Upper lobe of left lung (tissue), 4 donors: ENCODE data around the gene TRIM66.

Experiments
- EP300 ChIP-seq, 4 donors: sonication (generic); formaldehyde crosslinking; IDR thresholded peaks; one replicate each; pipeline ENCODE4 v1.5.1; 2017; ENCODE audit warnings: antibody characterized with exemption in 4 of 4, control low read depth in 2 of 4
- POLR2A ChIP-seq, 4 donors: fragments of 450-650 bp; IDR thresholded peaks; one replicate each; pipeline ENCODE4 v1.5.1; 2016 to 2017; ENCODE audit warnings: antibody characterized with exemption in 4 of 4, mild to moderate bottlenecking in 2 of 4
- TF ChIP-seq, protein P1 (sequence below), 6 experiments: fragments of 450-650 bp in 4 of 6; fragments of 200-600 bp in 2 of 6; sonication (generic) in 2 of 6; IDR thresholded peaks; one replicate each; pipeline ENCODE4 v1.5.1; 2016 to 2019; ENCODE audit warnings: antibody characterized with exemption in 6 of 6

DNA sequence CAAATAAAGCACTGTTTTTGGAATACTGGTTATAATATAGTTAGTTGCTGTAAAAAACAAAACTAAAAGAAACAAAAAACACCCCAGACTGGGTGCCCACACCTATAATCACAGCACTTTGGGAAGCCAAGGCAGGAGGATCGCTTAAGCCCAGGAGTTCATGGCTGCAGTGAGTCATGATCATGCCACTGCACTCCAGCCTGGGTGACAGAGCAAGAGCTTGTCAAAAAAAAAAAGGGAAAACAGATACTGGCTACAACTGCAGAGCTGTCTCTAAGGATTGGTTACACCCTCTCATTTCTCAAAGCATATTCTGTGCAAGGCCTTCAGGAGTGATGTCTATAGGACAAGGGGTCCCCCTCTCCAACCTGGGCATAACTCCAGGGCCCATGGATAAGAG lies 73.8 kb downstream of the TRIM66 start:
- TF ChIP-seq, protein P1, sequence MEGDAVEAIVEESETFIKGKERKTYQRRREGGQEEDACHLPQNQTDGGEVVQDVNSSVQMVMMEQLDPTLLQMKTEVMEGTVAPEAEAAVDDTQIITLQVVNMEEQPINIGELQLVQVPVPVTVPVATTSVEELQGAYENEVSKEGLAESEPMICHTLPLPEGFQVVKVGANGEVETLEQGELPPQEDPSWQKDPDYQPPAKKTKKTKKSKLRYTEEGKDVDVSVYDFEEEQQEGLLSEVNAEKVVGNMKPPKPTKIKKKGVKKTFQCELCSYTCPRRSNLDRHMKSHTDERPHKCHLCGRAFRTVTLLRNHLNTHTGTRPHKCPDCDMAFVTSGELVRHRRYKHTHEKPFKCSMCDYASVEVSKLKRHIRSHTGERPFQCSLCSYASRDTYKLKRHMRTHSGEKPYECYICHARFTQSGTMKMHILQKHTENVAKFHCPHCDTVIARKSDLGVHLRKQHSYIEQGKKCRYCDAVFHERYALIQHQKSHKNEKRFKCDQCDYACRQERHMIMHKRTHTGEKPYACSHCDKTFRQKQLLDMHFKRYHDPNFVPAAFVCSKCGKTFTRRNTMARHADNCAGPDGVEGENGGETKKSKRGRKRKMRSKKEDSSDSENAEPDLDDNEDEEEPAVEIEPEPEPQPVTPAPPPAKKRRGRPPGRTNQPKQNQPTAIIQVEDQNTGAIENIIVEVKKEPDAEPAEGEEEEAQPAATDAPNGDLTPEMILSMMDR (IDR thresholded peaks at IDR 0.05): no peak
- no peak for TF ChIP-seq EP300 (IDR thresholded peaks at IDR 0.05)
- TF ChIP-seq POLR2A (IDR thresholded peaks at IDR 0.05): no peak
